WTC11 (cell line): ENCODE data around the gene TFG. TPM values are rescaled to one million over a fixed set of nuclear protein-coding genes. Genes with fewer than 3 reads are reported as not detected.

Source experiments
- ATAC-seq: fragments of 200-7000 bp; cut with Tn5 transposase; 2 replicates; pipeline ENCODE4 v1.10.0; 2021; ENCODE audit warnings: mild to moderate bottlenecking, moderate library complexity
- CTCF ChIA-PET: fragments of 300-600 bp; sonication (Branson Sonifier 250); formaldehyde crosslinking; loops from one replicate; lab custom pipeline; 2021; ENCODE audit warnings: antibody characterized with exemption; lab: Charles Lee
- POLR2A ChIA-PET: fragments of 350-600 bp; sonication (Branson Sonifier 250); formaldehyde crosslinking; loops from one replicate; lab custom pipeline; 2021; ENCODE audit warnings: antibody characterized with exemption; lab: Charles Lee
- DNase-seq: peaks from one replicate; pipeline ENCODE4 v3.0.0; 2021; ENCODE audit warnings: low spot score
- H3K27ac Mint-ChIP-seq: 2 replicates; pipeline ENCODE4 v1.8.0; 2021; ENCODE audit warnings: mixed read lengths
- H3K27me3 Mint-ChIP-seq: 2 replicates; pipeline ENCODE4 v1.8.0; 2021; ENCODE audit warnings: low read depth, mild to moderate bottlenecking, moderate library complexity, mixed read lengths
- H3K36me3 Mint-ChIP-seq: 2 replicates; pipeline ENCODE4 v1.8.0; 2021; ENCODE audit warnings: mixed read lengths
- H3K4me1 Mint-ChIP-seq: 2 replicates; pipeline ENCODE4 v1.8.0; 2022; ENCODE audit warnings: mixed read lengths
- H3K4me3 Mint-ChIP-seq: 2 replicates; pipeline ENCODE4 v1.8.0; 2021; ENCODE audit warnings: mild to moderate bottlenecking, moderate library complexity, mixed read lengths
- H3K9me3 Mint-ChIP-seq: 2 replicates; pipeline ENCODE4 v1.8.0; 2021; ENCODE audit warnings: mixed read lengths
- CREM ChIP-seq: sonication (generic); formaldehyde crosslinking; IDR thresholded peaks from 2 replicates; pipeline ENCODE4 v1.8.1; 2022; ENCODE audit warnings: mild to moderate bottlenecking, missing genetic modification reagents, moderate library complexity
- FOXK1 ChIP-seq: sonication (generic); formaldehyde crosslinking; IDR thresholded peaks from 2 replicates; pipeline ENCODE4 v1.8.0; 2022; ENCODE audit warnings: mild to moderate bottlenecking, moderate library complexity, missing genetic modification reagents
- GABPB1 ChIP-seq: sonication (generic); formaldehyde crosslinking; IDR thresholded peaks from 2 replicates; pipeline ENCODE4 v1.8.1; 2023; ENCODE audit warnings: mild to moderate bottlenecking, missing genetic modification reagents
- HMGA2 ChIP-seq: fragments of 250-450 bp; sonication (Bioruptor Pico); IDR thresholded peaks from 2 replicates; pipeline ENCODE4 v1.4.0; 2021; ENCODE audit warnings: mild to moderate bottlenecking, moderate library complexity
- IRF2 ChIP-seq: sonication (generic); formaldehyde crosslinking; IDR thresholded peaks from 2 replicates; pipeline ENCODE4 v1.8.0; 2022; ENCODE audit warnings: low read depth, missing genetic modification reagents, borderline replicate concordance
- NFE2L1 ChIP-seq: sonication (generic); formaldehyde crosslinking; IDR thresholded peaks from 2 replicates; pipeline ENCODE4 v1.8.1; 2023; ENCODE audit warnings: missing genetic modification reagents
- NR2C2 ChIP-seq: sonication (generic); formaldehyde crosslinking; IDR thresholded peaks from 2 replicates; pipeline ENCODE4 v1.8.0; 2022; ENCODE audit warnings: mild to moderate bottlenecking, missing genetic modification reagents
- PRRX2 ChIP-seq: fragments of 250-450 bp; sonication (Bioruptor Pico); IDR thresholded peaks from 2 replicates; pipeline ENCODE4 v1.8.0; 2021; ENCODE audit warnings: mild to moderate bottlenecking
- SOX15 ChIP-seq: fragments of 250-450 bp; sonication (Bioruptor Pico); IDR thresholded peaks from 2 replicates; pipeline ENCODE4 v1.9.0; 2021; ENCODE audit warnings: mild to moderate bottlenecking
- ZNF121 ChIP-seq: sonication (generic); formaldehyde crosslinking; IDR thresholded peaks from 2 replicates; pipeline ENCODE4 v1.8.0; 2023; ENCODE audit warnings: missing genetic modification reagents
- ZNF138 ChIP-seq: sonication (generic); formaldehyde crosslinking; conservative IDR thresholded peaks from 2 replicates; pipeline ENCODE4 v1.8.1; 2022; ENCODE audit warnings: mild to moderate bottlenecking, moderate library complexity, missing genetic modification reagents
- ZNF317 ChIP-seq: sonication (generic); formaldehyde crosslinking; IDR thresholded peaks from 2 replicates; pipeline ENCODE4 v1.8.1; 2023; ENCODE audit warnings: low read depth, mild to moderate bottlenecking, moderate library complexity, missing genetic modification reagents, borderline replicate concordance
- ZNF396 ChIP-seq: fragments of 250-450 bp; sonication (Bioruptor Pico); IDR thresholded peaks from 2 replicates; pipeline ENCODE4 v1.8.0; 2021; ENCODE audit warnings: mild to moderate bottlenecking, moderate library complexity, borderline replicate concordance
- ZNF671 ChIP-seq: fragments of 250-450 bp; sonication (Bioruptor Pico); IDR thresholded peaks from 2 replicates; pipeline ENCODE4 v1.8.0; 2021; ENCODE audit warnings: mild to moderate bottlenecking
- total RNA-seq: library from RNA; stranded (reverse); gene quantifications from 3 replicates; pipeline ENCODE4 v1.2.3, GENCODE V29; 2021
- TF ChIP-seq, protein P1 (sequence below): sonication (generic); formaldehyde crosslinking; IDR thresholded peaks from 2 replicates; pipeline ENCODE4 v1.8.1; 2023; ENCODE audit warnings: mild to moderate bottlenecking, missing genetic modification reagents, moderate library complexity
- TF ChIP-seq, protein P2 (sequence below): sonication (generic); formaldehyde crosslinking; IDR thresholded peaks from 2 replicates; pipeline ENCODE4 v1.8.0; 2022; ENCODE audit warnings: missing genetic modification reagents
- TF ChIP-seq, protein P3 (sequence below): fragments of 250-450 bp; sonication (Bioruptor Pico); IDR thresholded peaks from 2 replicates; pipeline ENCODE4 v1.9.0; 2021; ENCODE audit warnings: moderate library complexity, mild to moderate bottlenecking, inconsistent platforms, borderline replicate concordance
- TF ChIP-seq, protein P4 (sequence below): sonication (generic); formaldehyde crosslinking; IDR thresholded peaks from 2 replicates; pipeline ENCODE4 v1.8.1; 2023; ENCODE audit warnings: mild to moderate bottlenecking, missing genetic modification reagents
- TF ChIP-seq, protein P5 (sequence below): fragments of 250-450 bp; sonication (Bioruptor Pico); IDR thresholded peaks from 2 replicates; pipeline ENCODE4 v1.9.0; 2021; ENCODE audit warnings: mild to moderate bottlenecking
- TF ChIP-seq, protein P6 (sequence below): sonication (generic); formaldehyde crosslinking; IDR thresholded peaks from 2 replicates; pipeline ENCODE4 v1.8.1; 2023; ENCODE audit warnings: mild to moderate bottlenecking, missing genetic modification reagents, moderate library complexity
- TF ChIP-seq, protein P7 (sequence below): sonication (generic); formaldehyde crosslinking; IDR thresholded peaks from 2 replicates; pipeline ENCODE4 v1.8.1; 2022; ENCODE audit warnings: low read depth, mild to moderate bottlenecking, moderate library complexity, missing genetic modification reagents, borderline replicate concordance
- TF ChIP-seq, protein P8 (sequence below): fragments of 250-450 bp; sonication (Bioruptor Pico); IDR thresholded peaks from 2 replicates; pipeline ENCODE4 v2.1.2; 2022; ENCODE audit warnings: mild to moderate bottlenecking, moderate library complexity
- TF ChIP-seq, protein P9 (sequence below): fragments of 250-450 bp; sonication (Bioruptor Pico); IDR thresholded peaks from 2 replicates; pipeline ENCODE4 v1.9.0; 2021; ENCODE audit warnings: mild to moderate bottlenecking

The TFG gene
- total RNA-seq, 1 experiment from 2014 or later, result 64.9 TPM

DNA sequence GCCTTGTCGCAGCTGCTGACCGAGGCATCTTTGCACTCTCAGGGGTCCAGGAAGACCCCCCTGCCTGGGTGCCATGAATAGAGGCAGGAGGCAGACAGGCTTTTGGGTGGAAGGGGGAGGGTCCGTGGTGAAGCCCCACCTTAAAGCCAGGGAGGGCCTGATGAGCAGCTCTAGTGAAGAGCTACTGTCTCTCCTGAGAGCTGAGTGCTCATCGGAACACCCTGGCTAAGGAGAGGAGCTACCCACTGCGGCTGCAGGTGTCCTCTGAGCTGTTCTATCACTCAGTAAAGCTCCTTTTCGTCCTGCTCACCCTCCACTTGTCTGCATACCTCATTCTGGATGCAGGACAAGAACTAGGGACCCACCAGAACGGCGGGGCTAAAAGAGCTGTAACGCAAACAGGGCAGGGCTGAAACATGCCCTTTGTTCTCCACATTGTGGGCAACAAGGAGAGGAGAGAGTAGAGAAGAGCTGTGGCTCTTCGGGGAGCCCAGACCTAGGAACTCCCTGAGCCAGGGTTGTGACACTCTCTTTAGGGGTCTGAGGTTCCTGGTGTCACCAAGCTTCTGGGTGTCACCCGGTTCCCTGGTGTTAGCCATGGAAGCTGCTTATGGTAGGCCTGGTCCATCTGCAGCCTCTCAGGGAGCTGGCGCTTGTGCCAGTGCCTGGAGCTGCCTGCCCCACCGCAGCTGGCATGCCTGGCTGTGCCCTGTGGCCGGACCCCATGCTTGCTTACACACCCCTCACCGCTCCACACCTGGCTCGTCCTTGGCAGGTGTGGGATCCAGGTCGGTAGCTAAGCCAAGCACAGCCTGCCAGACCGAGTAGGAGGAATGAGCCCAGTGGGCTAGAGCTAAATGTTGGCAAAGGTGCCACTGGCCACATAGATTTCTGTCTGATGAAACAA lies 26.2 kb upstream of the TFG start (continued):
- TF ChIP-seq, protein P1, sequence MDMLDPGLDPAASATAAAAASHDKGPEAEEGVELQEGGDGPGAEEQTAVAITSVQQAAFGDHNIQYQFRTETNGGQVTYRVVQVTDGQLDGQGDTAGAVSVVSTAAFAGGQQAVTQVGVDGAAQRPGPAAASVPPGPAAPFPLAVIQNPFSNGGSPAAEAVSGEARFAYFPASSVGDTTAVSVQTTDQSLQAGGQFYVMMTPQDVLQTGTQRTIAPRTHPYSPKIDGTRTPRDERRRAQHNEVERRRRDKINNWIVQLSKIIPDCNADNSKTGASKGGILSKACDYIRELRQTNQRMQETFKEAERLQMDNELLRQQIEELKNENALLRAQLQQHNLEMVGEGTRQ (CRISPR knock-in tag), result no peak
- no peak for TF ChIP-seq HMGA2 (CRISPR knock-in tag)
- TF ChIP-seq, protein P2, sequence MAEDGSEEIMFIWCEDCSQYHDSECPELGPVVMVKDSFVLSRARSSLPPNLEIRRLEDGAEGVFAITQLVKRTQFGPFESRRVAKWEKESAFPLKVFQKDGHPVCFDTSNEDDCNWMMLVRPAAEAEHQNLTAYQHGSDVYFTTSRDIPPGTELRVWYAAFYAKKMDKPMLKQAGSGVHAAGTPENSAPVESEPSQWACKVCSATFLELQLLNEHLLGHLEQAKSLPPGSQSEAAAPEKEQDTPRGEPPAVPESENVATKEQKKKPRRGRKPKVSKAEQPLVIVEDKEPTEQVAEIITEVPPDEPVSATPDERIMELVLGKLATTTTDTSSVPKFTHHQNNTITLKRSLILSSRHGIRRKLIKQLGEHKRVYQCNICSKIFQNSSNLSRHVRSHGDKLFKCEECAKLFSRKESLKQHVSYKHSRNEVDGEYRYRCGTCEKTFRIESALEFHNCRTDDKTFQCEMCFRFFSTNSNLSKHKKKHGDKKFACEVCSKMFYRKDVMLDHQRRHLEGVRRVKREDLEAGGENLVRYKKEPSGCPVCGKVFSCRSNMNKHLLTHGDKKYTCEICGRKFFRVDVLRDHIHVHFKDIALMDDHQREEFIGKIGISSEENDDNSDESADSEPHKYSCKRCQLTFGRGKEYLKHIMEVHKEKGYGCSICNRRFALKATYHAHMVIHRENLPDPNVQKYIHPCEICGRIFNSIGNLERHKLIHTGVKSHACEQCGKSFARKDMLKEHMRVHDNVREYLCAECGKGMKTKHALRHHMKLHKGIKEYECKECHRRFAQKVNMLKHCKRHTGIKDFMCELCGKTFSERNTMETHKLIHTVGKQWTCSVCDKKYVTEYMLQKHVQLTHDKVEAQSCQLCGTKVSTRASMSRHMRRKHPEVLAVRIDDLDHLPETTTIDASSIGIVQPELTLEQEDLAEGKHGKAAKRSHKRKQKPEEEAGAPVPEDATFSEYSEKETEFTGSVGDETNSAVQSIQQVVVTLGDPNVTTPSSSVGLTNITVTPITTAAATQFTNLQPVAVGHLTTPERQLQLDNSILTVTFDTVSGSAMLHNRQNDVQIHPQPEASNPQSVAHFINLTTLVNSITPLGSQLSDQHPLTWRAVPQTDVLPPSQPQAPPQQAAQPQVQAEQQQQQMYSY (CRISPR knock-in tag), result no peak
- TF ChIP-seq, protein P3, sequence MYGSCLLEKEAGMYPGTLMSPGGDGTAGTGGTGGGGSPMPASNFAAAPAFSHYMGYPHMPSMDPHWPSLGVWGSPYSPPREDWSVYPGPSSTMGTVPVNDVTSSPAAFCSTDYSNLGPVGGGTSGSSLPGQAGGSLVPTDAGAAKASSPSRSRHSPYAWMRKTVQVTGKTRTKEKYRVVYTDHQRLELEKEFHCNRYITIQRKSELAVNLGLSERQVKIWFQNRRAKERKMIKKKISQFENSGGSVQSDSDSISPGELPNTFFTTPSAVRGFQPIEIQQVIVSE (CRISPR knock-in tag), result no peak
- TF ChIP-seq, protein P4, sequence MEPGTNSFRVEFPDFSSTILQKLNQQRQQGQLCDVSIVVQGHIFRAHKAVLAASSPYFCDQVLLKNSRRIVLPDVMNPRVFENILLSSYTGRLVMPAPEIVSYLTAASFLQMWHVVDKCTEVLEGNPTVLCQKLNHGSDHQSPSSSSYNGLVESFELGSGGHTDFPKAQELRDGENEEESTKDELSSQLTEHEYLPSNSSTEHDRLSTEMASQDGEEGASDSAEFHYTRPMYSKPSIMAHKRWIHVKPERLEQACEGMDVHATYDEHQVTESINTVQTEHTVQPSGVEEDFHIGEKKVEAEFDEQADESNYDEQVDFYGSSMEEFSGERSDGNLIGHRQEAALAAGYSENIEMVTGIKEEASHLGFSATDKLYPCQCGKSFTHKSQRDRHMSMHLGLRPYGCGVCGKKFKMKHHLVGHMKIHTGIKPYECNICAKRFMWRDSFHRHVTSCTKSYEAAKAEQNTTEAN (CRISPR knock-in tag), result no peak
- TF ChIP-seq GABPB1 (CRISPR knock-in tag), result no peak
- TF ChIP-seq, protein P5, sequence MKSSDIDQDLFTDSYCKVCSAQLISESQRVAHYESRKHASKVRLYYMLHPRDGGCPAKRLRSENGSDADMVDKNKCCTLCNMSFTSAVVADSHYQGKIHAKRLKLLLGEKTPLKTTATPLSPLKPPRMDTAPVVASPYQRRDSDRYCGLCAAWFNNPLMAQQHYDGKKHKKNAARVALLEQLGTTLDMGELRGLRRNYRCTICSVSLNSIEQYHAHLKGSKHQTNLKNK (CRISPR knock-in tag), result no peak
- TF ChIP-seq ZNF671 (CRISPR knock-in tag), result no peak
- no peak for TF ChIP-seq ZNF121 (CRISPR knock-in tag)

DNA sequence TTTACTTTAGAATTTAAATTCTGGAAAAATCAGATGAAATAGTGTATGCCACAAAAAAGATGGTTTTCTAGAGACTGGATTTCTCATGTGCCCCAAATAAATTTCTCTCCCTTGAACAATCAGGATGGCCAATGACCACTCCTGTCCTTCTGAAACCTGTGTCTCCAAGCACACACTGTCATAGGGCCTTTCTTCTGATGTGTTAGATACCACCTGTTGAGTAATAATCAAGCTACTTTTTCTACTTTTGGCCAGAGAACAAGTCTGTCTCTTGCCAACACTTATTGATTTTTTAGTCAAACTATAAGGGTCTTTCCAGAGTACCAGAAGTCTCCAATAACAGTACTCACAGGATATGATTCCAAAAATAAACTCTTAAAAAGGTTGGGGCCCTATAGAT lies 16.1 kb upstream of the TFG start:
- ATAC-seq (no peak), DNase-seq (no peak)
- POLR2A ChIA-PET, result no interaction called here
- Mint-ChIP-seq H3K27me3 (peaks cover 13% of the 10 kb centered on the region), H3K36me3 (no peaks in the 10 kb centered on the region), H3K9me3 (peaks cover 13% of the 10 kb centered on the region), H3K4me1 (no peaks in the 10 kb centered on the region), H3K4me3 (no peak overlapping the region), H3K27ac (no peak overlapping the region)
- CTCF ChIA-PET, result no interaction called here
- TF ChIP-seq IRF2 (CRISPR knock-in tag) (no peak), CREM (CRISPR knock-in tag) (no peak), NFE2L1 (no peak), ZNF396 (CRISPR knock-in tag) (no peak), ZNF317 (CRISPR knock-in tag) (no peak), ZNF138 (no peak), NR2C2 (CRISPR knock-in tag) (no peak), SOX15 (CRISPR knock-in tag) (no peak), FOXK1 (CRISPR knock-in tag) (no peak), PRRX2 (CRISPR knock-in tag) (no peak)
- TF ChIP-seq, protein P6, sequence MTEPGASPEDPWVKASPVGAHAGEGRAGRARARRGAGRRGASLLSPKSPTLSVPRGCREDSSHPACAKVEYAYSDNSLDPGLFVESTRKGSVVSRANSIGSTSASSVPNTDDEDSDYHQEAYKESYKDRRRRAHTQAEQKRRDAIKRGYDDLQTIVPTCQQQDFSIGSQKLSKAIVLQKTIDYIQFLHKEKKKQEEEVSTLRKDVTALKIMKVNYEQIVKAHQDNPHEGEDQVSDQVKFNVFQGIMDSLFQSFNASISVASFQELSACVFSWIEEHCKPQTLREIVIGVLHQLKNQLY (CRISPR knock-in tag), result no peak
- TF ChIP-seq, protein P7, sequence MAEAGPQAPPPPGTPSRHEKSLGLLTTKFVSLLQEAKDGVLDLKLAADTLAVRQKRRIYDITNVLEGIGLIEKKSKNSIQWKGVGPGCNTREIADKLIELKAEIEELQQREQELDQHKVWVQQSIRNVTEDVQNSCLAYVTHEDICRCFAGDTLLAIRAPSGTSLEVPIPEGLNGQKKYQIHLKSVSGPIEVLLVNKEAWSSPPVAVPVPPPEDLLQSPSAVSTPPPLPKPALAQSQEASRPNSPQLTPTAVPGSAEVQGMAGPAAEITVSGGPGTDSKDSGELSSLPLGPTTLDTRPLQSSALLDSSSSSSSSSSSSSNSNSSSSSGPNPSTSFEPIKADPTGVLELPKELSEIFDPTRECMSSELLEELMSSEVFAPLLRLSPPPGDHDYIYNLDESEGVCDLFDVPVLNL (CRISPR knock-in tag), result no peak
- TF ChIP-seq, protein P8, sequence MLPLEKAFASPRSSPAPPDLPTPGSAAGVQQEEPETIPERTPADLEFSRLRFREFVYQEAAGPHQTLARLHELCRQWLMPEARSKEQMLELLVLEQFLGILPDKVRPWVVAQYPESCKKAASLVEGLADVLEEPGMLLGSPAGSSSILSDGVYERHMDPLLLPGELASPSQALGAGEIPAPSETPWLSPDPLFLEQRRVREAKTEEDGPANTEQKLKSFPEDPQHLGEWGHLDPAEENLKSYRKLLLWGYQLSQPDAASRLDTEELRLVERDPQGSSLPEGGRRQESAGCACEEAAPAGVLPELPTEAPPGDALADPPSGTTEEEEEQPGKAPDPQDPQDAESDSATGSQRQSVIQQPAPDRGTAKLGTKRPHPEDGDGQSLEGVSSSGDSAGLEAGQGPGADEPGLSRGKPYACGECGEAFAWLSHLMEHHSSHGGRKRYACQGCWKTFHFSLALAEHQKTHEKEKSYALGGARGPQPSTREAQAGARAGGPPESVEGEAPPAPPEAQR, result no peak
- TF ChIP-seq, protein P9, sequence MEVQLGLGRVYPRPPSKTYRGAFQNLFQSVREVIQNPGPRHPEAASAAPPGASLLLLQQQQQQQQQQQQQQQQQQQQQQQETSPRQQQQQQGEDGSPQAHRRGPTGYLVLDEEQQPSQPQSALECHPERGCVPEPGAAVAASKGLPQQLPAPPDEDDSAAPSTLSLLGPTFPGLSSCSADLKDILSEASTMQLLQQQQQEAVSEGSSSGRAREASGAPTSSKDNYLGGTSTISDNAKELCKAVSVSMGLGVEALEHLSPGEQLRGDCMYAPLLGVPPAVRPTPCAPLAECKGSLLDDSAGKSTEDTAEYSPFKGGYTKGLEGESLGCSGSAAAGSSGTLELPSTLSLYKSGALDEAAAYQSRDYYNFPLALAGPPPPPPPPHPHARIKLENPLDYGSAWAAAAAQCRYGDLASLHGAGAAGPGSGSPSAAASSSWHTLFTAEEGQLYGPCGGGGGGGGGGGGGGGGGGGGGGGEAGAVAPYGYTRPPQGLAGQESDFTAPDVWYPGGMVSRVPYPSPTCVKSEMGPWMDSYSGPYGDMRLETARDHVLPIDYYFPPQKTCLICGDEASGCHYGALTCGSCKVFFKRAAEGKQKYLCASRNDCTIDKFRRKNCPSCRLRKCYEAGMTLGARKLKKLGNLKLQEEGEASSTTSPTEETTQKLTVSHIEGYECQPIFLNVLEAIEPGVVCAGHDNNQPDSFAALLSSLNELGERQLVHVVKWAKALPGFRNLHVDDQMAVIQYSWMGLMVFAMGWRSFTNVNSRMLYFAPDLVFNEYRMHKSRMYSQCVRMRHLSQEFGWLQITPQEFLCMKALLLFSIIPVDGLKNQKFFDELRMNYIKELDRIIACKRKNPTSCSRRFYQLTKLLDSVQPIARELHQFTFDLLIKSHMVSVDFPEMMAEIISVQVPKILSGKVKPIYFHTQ (CRISPR knock-in tag), result no peak
